Stimulated activated CD8-positive, alpha-beta memory T cell treated with anti-CD3 and anti-CD28 coated beads, Interleukin-7, amount 100 ng/mL, for 4 hours (primary cell): Measurements from ENCODE around the gene DNAJC5G.
"Not testable (repeated sequence)": the region's sequence is repeated elsewhere in the genome, so short reads cannot be mapped to it uniquely, and the experiment has no call there.

Experiments
- DNase-seq, 2 donors: peaks; one replicate each; pipeline ENCODE4 v3.0.0-alpha.2; 2020; ENCODE audit warnings: low read depth in 2 of 2

The DNAJC5G gene

GRCh38 chr2:27251766-27252165 is 23.5 kb upstream of the DNAJC5G start:
- no peak for DNase-seq

- no peak for DNase-seq
These were observed 20.0 kb upstream of the DNAJC5G start for GRCh38 chr2:27255187-27255586.

GRCh38 chr2:27255660-27256059 is 19.6 kb upstream of the DNAJC5G start:
- no peak for DNase-seq

GRCh38 chr2:27256855-27257454 is 18.3 kb upstream of the DNAJC5G start:
- no peak for DNase-seq

GRCh38 chr2:27258051-27258450 is 17.2 kb upstream of the DNAJC5G start:
- no peak for DNase-seq

- no peak for DNase-seq
These were observed 13.8 kb upstream of the DNAJC5G start for GRCh38 chr2:27261241-27261925.

- DNase-seq = no peak
These were observed 13.3 kb upstream of the DNAJC5G start for GRCh38 chr2:27261926-27262298.

- DNase-seq = peak; percentile 44 to 66
These were observed 12.6 kb upstream of the DNAJC5G start, which contains the start of gene SLC30A3 for GRCh38 chr2:27262379-27263286. Gene SLC30A3 (minus strand): TSS chr2:27263047. CDS start chr2:27262906, 141 bp downstream.

- no peak for DNase-seq
These were observed 11.7 kb upstream of the DNAJC5G start for GRCh38 chr2:27263287-27264252.

- DNase-seq = no peak
These were observed 10.9 kb upstream of the DNAJC5G start for GRCh38 chr2:27264253-27264752.

GRCh38 chr2:27264753-27265535 is 10.3 kb upstream of the DNAJC5G start:
- peak; percentile 7 to 56 for DNase-seq

GRCh38 chr2:27265536-27265870 is 9.7 kb upstream of the DNAJC5G start:
- DNase-seq = no peak

GRCh38 chr2:27268296-27268695 is 6.9 kb upstream of the DNAJC5G start:
- not testable (repeated sequence) for DNase-seq

- no peak for DNase-seq
These were observed 5.1 kb upstream of the DNAJC5G start for GRCh38 chr2:27270131-27270530.

- DNase-seq = no peak
These were observed 4.6 kb upstream of the DNAJC5G start for GRCh38 chr2:27270670-27271069.

GRCh38 chr2:27271631-27272340 is 3.4 kb upstream of the DNAJC5G start:
- DNase-seq = no peak

- DNase-seq = not testable (repeated sequence)
These were observed 2.4 kb upstream of the DNAJC5G start for GRCh38 chr2:27272537-27273522.

- DNase-seq = no peak
These were observed 2.8 kb downstream of the DNAJC5G start for GRCh38 chr2:27278010-27278409.

GRCh38 chr2:27280826-27281225 is 5.6 kb downstream of the DNAJC5G start:
- no peak for DNase-seq
